Erythroblast (primary cell): ENCODE data around the gene GALNT10.

Source experiments
- GATA1 ChIP-seq: IDR thresholded peaks from 2 replicates; pipeline ENCODE4 v1.6.1; 2011; ENCODE audit warnings: low read depth, mild to moderate bottlenecking, control low read depth, low read length, moderate library complexity
- POLR2A ChIP-seq: IDR thresholded peaks from 2 replicates; pipeline ENCODE4 v1.6.1; 2011; ENCODE audit warnings: mild to moderate bottlenecking, low read length

- TF ChIP-seq POLR2A (no peak), GATA1 (no peak)
These were observed 218.3 kb downstream of the GALNT10 start for GRCh38 chr5:154408811-154409210.
